K562 (cell line): ENCODE measurements around the gene LEAP2. TPM values are rescaled to one million over a fixed set of nuclear protein-coding genes. Genes with fewer than 3 reads are reported as not detected.

Experiments used
- CTBP1 ChIP-seq: fragments of 450-650 bp; IDR thresholded peaks from 2 replicates; pipeline ENCODE4 v1.6.1; 2016; ENCODE audit warnings: borderline replicate concordance
- IFI16 ChIP-seq: fragments of 250-450 bp; sonication (Bioruptor Pico); IDR thresholded peaks from 2 replicates; pipeline ENCODE4 v2.1.2; 2022; ENCODE audit warnings: mild to moderate bottlenecking, inconsistent platforms
- KDM5B ChIP-seq: fragments of 200-600 bp; sonication (generic); IDR thresholded peaks from 2 replicates; pipeline ENCODE4 v1.6.1; 2012; ENCODE audit warnings: low read depth, mild to moderate bottlenecking, moderate library complexity, low read length, control low read depth, inconsistent platforms; ENCODE audit not compliant: insufficient replicate concordance
- MCM7 ChIP-seq, 2 experiments: fragments of 450-650 bp; IDR thresholded peaks; 2 replicates each; pipeline ENCODE4 v1.6.1; 2016 to 2018
- MEIS2 ChIP-seq: fragments of 450-650 bp; IDR thresholded peaks from 2 replicates; pipeline ENCODE4 v1.6.1; 2014; ENCODE audit warnings: mild to moderate bottlenecking; ENCODE audit not compliant: partially characterized antibody
- MTA2 ChIP-seq: fragments of 450-650 bp; IDR thresholded peaks from 2 replicates; pipeline ENCODE4 v1.6.1; 2016; ENCODE audit warnings: low read depth
- POLR2AphosphoS5 ChIP-seq: IDR thresholded peaks from 2 replicates; pipeline ENCODE4 v1.6.1; 2011; ENCODE audit warnings: mild to moderate bottlenecking, low read depth, low read length, moderate library complexity; ENCODE audit not compliant: control insufficient read depth, insufficient read depth
- POLR2B ChIP-seq: fragments of 450-650 bp; IDR thresholded peaks from 2 replicates; pipeline ENCODE4 v1.6.1; 2018; ENCODE audit warnings: low read depth; ENCODE audit not compliant: partially characterized antibody
- PYGO2 ChIP-seq: fragments of 450-650 bp; IDR thresholded peaks from 2 replicates; pipeline ENCODE4 v1.6.1; 2016; ENCODE audit warnings: mild to moderate bottlenecking, missing genetic modification characterization, moderate library complexity, missing compliant biosample characterization
- SIRT6 ChIP-seq: IDR thresholded peaks from one replicate; pipeline ENCODE4 v1.6.1; 2012; ENCODE audit warnings: low read depth, mild to moderate bottlenecking, control low read depth, inconsistent platforms, low read length, moderate library complexity
- STAT5A ChIP-seq: IDR thresholded peaks from 2 replicates; pipeline ENCODE4 v1.6.1; 2012; ENCODE audit warnings: low read length, inconsistent platforms, borderline replicate concordance
- TRIM28 ChIP-seq: fragments of 450-650 bp; IDR thresholded peaks from 2 replicates; pipeline ENCODE4 v1.6.1; 2017
- ZNF134 ChIP-seq: fragments of 250-450 bp; sonication (Bioruptor Pico); conservative IDR thresholded peaks from 2 replicates; pipeline ENCODE4 v1.4.0; 2020
- ZNF253 ChIP-seq: fragments of 250-450 bp; sonication (Bioruptor Pico); conservative IDR thresholded peaks from 2 replicates; pipeline ENCODE4 v1.6.1; 2021; ENCODE audit warnings: mild to moderate bottlenecking
- ZNF41 ChIP-seq: fragments of 250-450 bp; sonication (Bioruptor Pico); conservative IDR thresholded peaks from 2 replicates; pipeline ENCODE4 v1.4.0; 2020; ENCODE audit warnings: mild to moderate bottlenecking
- ZNF444 ChIP-seq: fragments of 250-450 bp; sonication (Bioruptor Pico); IDR thresholded peaks from 2 replicates; pipeline ENCODE4 v1.4.0; 2020; ENCODE audit warnings: mild to moderate bottlenecking, moderate library complexity
- ZNF764 ChIP-seq: fragments of 250-450 bp; sonication (Bioruptor Pico); IDR thresholded peaks from 2 replicates; pipeline ENCODE4 v1.4.0; 2020; ENCODE audit warnings: low read depth, mild to moderate bottlenecking, moderate library complexity
- polyA plus RNA-seq, 8 experiments: library from polyadenylated mRNA; depleted of rRNA in 4 of 8; stranded (reverse) in 5 of 8; unstranded in 3 of 8; fragments of >200 nt; fragmentation: Nextera tagmentation in 2 of 8; fragmentation: Illumina TruSeq in 1 of 8; extraction: Ambion mirVana in 2 of 8; extraction: Trizol in 1 of 8; gene quantifications; 2 replicates each; pipeline versions ENCODE4 v1.2.1 to v1.2.3, GENCODE V29; 2011 to 2014; ENCODE audit warnings: inconsistent platforms in 1 of 8, missing spikeins in 1 of 8
- total RNA-seq, 7 experiments: library from RNA; depleted of rRNA in 6 of 7; stranded (reverse); fragments of >200 nt in 6 of 7; fragmentation: Illumina TruSeq in 2 of 7; extraction: Trizol in 2 of 7; gene quantifications; 2 replicates each; pipeline versions ENCODE4 v1.2.1 to v1.2.3, GENCODE V29; 2011 to 2021; ENCODE audit warnings: low replicate concordance in 1 of 7
- TF ChIP-seq, protein P1 (sequence below): fragments of 450-650 bp; formaldehyde crosslinking; IDR thresholded peaks from 2 replicates; pipeline ENCODE4 v1.4.0; 2022; ENCODE audit warnings: missing genetic modification characterization
- TF ChIP-seq, protein P2 (sequence below): fragments of 450-650 bp; IDR thresholded peaks from 2 replicates; pipeline ENCODE4 v1.6.1; 2016; ENCODE audit warnings: antibody characterized with exemption
- TF ChIP-seq, protein P3 (sequence below): fragments of 250-450 bp; sonication (Bioruptor Pico); IDR thresholded peaks from 2 replicates; pipeline ENCODE4 v1.8.0; 2022; ENCODE audit warnings: inconsistent platforms
- TF ChIP-seq, protein P4 (sequence below): sonication (generic); formaldehyde crosslinking; IDR thresholded peaks from 2 replicates; pipeline ENCODE4 v1.8.1; 2023; ENCODE audit warnings: mild to moderate bottlenecking, missing genetic modification reagents

Gene LEAP2
- total and polyA plus RNA-seq, 9 of the 15 experiments (the other 6 are each of a cell fraction or from before 2014, with no cell fraction given): 1.1 to 5.6 (median 2.5) TPM

DNA sequence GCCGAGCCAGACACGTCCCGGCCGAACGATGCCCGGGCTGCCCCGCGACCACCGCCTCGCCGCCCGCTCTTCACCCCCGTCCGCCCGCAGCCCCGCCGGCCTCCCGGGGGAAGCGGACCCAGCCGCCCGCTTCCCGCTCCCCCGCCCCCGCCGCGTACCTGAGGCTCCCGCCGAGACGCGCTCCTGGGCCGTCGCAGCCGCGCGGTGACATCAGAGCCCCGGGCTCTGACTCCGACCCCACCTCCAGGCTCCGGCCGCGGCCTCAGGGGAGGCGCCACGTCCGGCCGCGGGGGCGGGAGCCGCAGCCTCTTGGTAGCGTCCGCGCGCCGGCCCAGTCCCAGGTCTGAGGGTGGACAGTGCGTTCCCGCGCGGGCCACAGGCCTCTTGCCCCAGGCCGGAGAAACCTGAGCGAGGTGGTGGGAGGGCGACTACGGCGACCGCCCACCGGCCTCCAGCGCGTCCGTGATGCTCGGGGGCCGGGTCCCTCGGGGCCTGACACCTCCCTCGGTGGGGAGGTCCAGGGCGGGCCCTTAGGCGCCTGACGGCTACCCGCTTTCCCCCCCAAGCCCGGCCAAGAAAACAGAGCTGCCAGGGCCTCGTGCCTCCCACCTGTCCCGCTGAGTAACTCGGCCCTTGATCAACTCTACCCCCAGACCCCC, 42.9 kb upstream of the LEAP2 start, which contains the start of gene SHROOM1 (continued):
- no peak for TF ChIP-seq ZNF134 (CRISPR knock-in tag)
- TF ChIP-seq SIRT6: no peak
- TF ChIP-seq, protein P1, sequence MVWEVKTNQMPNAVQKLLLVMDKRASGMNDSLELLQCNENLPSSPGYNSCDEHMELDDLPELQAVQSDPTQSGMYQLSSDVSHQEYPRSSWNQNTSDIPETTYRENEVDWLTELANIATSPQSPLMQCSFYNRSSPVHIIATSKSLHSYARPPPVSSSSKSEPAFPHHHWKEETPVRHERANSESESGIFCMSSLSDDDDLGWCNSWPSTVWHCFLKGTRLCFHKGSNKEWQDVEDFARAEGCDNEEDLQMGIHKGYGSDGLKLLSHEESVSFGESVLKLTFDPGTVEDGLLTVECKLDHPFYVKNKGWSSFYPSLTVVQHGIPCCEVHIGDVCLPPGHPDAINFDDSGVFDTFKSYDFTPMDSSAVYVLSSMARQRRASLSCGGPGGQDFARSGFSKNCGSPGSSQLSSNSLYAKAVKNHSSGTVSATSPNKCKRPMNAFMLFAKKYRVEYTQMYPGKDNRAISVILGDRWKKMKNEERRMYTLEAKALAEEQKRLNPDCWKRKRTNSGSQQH (CRISPR knock-in tag): no peak
- TF ChIP-seq CTBP1: peak; percentile 72
- TF ChIP-seq PYGO2: no peak
- TF ChIP-seq POLR2AphosphoS5: peak; percentile 61; the same call in 1 of the 2 replicates
- TF ChIP-seq, protein P2, sequence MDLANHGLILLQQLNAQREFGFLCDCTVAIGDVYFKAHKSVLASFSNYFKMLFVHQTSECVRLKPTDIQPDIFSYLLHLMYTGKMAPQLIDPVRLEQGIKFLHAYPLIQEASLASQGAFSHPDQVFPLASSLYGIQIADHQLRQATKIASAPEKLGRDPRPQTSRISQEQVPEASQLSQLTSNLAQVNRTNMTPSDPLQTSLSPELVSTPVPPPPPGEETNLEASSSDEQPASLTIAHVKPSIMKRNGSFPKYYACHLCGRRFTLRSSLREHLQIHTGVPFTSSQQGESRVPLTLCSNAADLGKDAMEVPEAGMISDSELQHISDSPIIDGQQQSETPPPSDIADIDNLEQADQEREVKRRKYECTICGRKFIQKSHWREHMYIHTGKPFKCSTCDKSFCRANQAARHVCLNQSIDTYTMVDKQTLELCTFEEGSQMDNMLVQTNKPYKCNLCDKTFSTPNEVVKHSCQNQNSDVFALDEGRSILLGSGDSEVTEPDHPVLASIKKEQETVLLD: 0 out of 2 replicates have a peak, but pooled peaks have one; percentile 19
- 0 out of 2 replicates have a peak, but pooled peaks have one; percentile 21 for TF ChIP-seq TRIM28
- TF ChIP-seq ZNF41 (CRISPR knock-in tag): no peak
- TF ChIP-seq, protein P3, sequence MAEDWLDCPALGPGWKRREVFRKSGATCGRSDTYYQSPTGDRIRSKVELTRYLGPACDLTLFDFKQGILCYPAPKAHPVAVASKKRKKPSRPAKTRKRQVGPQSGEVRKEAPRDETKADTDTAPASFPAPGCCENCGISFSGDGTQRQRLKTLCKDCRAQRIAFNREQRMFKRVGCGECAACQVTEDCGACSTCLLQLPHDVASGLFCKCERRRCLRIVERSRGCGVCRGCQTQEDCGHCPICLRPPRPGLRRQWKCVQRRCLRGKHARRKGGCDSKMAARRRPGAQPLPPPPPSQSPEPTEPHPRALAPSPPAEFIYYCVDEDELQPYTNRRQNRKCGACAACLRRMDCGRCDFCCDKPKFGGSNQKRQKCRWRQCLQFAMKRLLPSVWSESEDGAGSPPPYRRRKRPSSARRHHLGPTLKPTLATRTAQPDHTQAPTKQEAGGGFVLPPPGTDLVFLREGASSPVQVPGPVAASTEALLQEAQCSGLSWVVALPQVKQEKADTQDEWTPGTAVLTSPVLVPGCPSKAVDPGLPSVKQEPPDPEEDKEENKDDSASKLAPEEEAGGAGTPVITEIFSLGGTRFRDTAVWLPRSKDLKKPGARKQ (CRISPR knock-in tag): no peak
- TF ChIP-seq, protein P4, sequence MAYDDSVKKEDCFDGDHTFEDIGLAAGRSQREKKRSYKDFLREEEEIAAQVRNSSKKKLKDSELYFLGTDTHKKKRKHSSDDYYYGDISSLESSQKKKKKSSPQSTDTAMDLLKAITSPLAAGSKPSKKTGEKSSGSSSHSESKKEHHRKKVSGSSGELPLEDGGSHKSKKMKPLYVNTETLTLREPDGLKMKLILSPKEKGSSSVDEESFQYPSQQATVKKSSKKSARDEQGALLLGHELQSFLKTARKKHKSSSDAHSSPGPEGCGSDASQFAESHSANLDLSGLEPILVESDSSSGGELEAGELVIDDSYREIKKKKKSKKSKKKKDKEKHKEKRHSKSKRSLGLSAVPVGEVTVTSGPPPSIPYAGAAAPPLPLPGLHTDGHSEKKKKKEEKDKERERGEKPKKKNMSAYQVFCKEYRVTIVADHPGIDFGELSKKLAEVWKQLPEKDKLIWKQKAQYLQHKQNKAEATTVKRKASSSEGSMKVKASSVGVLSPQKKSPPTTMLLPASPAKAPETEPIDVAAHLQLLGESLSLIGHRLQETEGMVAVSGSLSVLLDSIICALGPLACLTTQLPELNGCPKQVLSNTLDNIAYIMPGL (CRISPR knock-in tag): no peak
- no peak for TF ChIP-seq MTA2
- no peak for TF ChIP-seq MCM7 (IDR thresholded peaks at IDR 0.05)
- peak; percentile 82 for TF ChIP-seq POLR2B
- no peak for TF ChIP-seq ZNF764 (CRISPR knock-in tag)
- no peak for TF ChIP-seq STAT5A
- TF ChIP-seq IFI16 (CRISPR knock-in tag): no peak
- no peak for TF ChIP-seq ZNF253 (CRISPR knock-in tag)
- no peak for TF ChIP-seq ZNF444
- no peak for TF ChIP-seq MEIS2
- peak; percentile 37 for TF ChIP-seq KDM5B
